ENCODE results near the gene SHISA9. TPM values are rescaled to one million over a fixed set of nuclear protein-coding genes. Genes with fewer than 3 reads are reported as not detected.

SHISA9 gene
- total and polyA plus RNA-seq, 3 experiments from 2014 or later, result 0.04 to 0.35 TPM; not detected in 1

DNA sequence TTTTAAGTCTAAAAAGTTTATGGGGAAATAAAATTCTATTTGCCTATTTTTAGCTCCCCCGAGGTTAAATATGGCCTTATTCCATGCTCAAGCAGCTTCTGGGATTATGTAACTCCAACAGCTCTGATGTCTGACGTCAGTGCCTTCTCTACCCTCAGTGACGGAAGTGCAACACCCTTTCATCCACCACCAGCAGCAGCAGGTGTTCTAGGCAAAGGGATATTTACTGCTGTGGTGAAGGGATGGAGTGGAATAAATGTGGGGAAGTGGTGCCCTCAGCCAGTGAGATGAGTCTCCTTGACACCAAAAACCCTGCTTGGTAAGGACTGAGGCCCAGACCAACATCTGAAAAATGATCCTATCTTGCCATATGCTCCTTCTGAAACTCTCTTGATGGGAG, 247.4 kb downstream of the SHISA9 start:
- no peaks in the 10 kb centered on the region for H3K27me3 Mint-ChIP-seq
- Histone ChIP-seq H3K4me1 (ENCODE audit: insufficient read depth, low read length) (no peaks in the 10 kb centered on the region), H3K27me3 (ENCODE audit: insufficient read depth, low read length, poor library complexity, severe bottlenecking) (no peaks in the 10 kb centered on the region), H3K9me3 (ENCODE audit: low read length) (no peaks in the 10 kb centered on the region), H3K36me3 (ENCODE audit: insufficient read depth, low read length) (no peaks in the 10 kb centered on the region), H3K27ac (ENCODE audit: low read depth, low read length) (no peak overlapping the region), H3K4me3 (ENCODE audit: low read length) (no peak overlapping the region)
- H3K36me3 Mint-ChIP-seq, result no peaks in the 10 kb centered on the region
- DNase-seq, result no peak
- no peaks in the 10 kb centered on the region for H3K4me1 Mint-ChIP-seq
- peaks cover 0 to 11% (median 7%) of the 10 kb centered on the region in 5 donors for H3K9me3 Mint-ChIP-seq
- no peak overlapping the region for H3K27ac Mint-ChIP-seq
- CTCF ChIA-PET, result no interaction called here
- H3K4me3 Mint-ChIP-seq, result no peak overlapping the region
- POLR2A ChIA-PET, result no interaction called here

- no peak overlapping the region for H3K4me3 Mint-ChIP-seq
- H3K4me1 ChIP-seq (ENCODE audit: insufficient read depth, low read length), result no peaks in the 10 kb centered on the region
- peaks cover 0 to 11% (median 7%) of the 10 kb centered on the region in 5 donors for H3K9me3 Mint-ChIP-seq
- no peak overlapping the region for H3K27ac Mint-ChIP-seq
- no peaks in the 10 kb centered on the region for H3K4me1 Mint-ChIP-seq
- H3K9me3 ChIP-seq (ENCODE audit: low read length), result no peaks in the 10 kb centered on the region
- CTCF ChIA-PET, result interaction anchor here (0.7 kb wide), 1 partner anchor 9 kb away, joined by 3 read pairs; no protein-coding TSS in a partner anchor
- H3K27me3 Mint-ChIP-seq, result no peaks in the 10 kb centered on the region
- peaks cover 0 to 4% (median 0%) of the 10 kb centered on the region in 3 donors for H3K36me3 Mint-ChIP-seq
- no peak overlapping the region for H3K4me3 ChIP-seq (ENCODE audit: low read length)
- no peak overlapping the region for H3K27ac ChIP-seq (ENCODE audit: low read depth, low read length)
- POLR2A ChIA-PET, result no interaction called here
- no peaks in the 10 kb centered on the region for H3K36me3 ChIP-seq (ENCODE audit: insufficient read depth, low read length)
- no peak for DNase-seq
- no peaks in the 10 kb centered on the region for H3K27me3 ChIP-seq (ENCODE audit: insufficient read depth, low read length, poor library complexity, severe bottlenecking)
Observed at GRCh38 chr16:13150181-13150885, 248.9 kb downstream of the SHISA9 start.

- Mint-ChIP-seq H3K4me3 (no peak overlapping the region), H3K27ac (no peak overlapping the region), H3K27me3 (no peaks in the 10 kb centered on the region), H3K9me3 (peaks cover 5 to 9% (median 7%) of the 10 kb centered on the region in 5 donors), H3K36me3 (peaks cover 0 to 4% (median 0%) of the 10 kb centered on the region in 3 donors), H3K4me1 (no peaks in the 10 kb centered on the region)
- no peaks in the 10 kb centered on the region for H3K9me3 ChIP-seq (ENCODE audit: low read length)
- no peak overlapping the region for H3K27ac ChIP-seq (ENCODE audit: low read depth, low read length)
- H3K4me3 ChIP-seq (ENCODE audit: low read length), result no peak overlapping the region
- H3K4me1 ChIP-seq (ENCODE audit: insufficient read depth, low read length), result no peaks in the 10 kb centered on the region
- no peak for DNase-seq
- ChIA-PET CTCF (no interaction called here), POLR2A (no interaction called here)
- no peaks in the 10 kb centered on the region for H3K27me3 ChIP-seq (ENCODE audit: insufficient read depth, low read length, poor library complexity, severe bottlenecking)
- H3K36me3 ChIP-seq (ENCODE audit: insufficient read depth, low read length), result no peaks in the 10 kb centered on the region
Observed at GRCh38 chr16:13153696-13154095, 252.3 kb downstream of the SHISA9 start.

GRCh38 chr16:13154799-13155198, 253.4 kb downstream of the SHISA9 start:
- Histone ChIP-seq H3K36me3 (ENCODE audit: insufficient read depth, low read length) (no peaks in the 10 kb centered on the region), H3K4me1 (ENCODE audit: insufficient read depth, low read length) (no peaks in the 10 kb centered on the region), H3K9me3 (ENCODE audit: low read length) (no peaks in the 10 kb centered on the region), H3K27me3 (ENCODE audit: insufficient read depth, low read length, poor library complexity, severe bottlenecking) (no peaks in the 10 kb centered on the region), H3K4me3 (ENCODE audit: low read length) (no peak overlapping the region), H3K27ac (ENCODE audit: low read depth, low read length) (no peak overlapping the region)
- Mint-ChIP-seq H3K27me3 (no peaks in the 10 kb centered on the region), H3K4me3 (no peak overlapping the region), H3K9me3 (peaks cover 0 to 8% (median 7%) of the 10 kb centered on the region in 5 donors), H3K27ac (peak overlapping the region in 1 of 8 donors; percentile 51), H3K36me3 (peaks cover 0 to 4% (median 0%) of the 10 kb centered on the region in 3 donors), H3K4me1 (no peaks in the 10 kb centered on the region)
- ChIA-PET POLR2A (no interaction called here), CTCF (no interaction called here)
- DNase-seq, result no peak

GRCh38 chr16:13155377-13155776, 254.0 kb downstream of the SHISA9 start:
- Mint-ChIP-seq H3K4me1 (no peaks in the 10 kb centered on the region), H3K4me3 (no peak overlapping the region), H3K36me3 (peaks cover 0 to 4% (median 0%) of the 10 kb centered on the region in 3 donors), H3K27ac (no peak overlapping the region), H3K9me3 (peaks cover 0 to 8% (median 7%) of the 10 kb centered on the region in 5 donors), H3K27me3 (no peaks in the 10 kb centered on the region)
- no peak for DNase-seq
- H3K4me1 ChIP-seq (ENCODE audit: insufficient read depth, low read length), result no peaks in the 10 kb centered on the region
- ChIA-PET POLR2A (no interaction called here), CTCF (no interaction called here)
- H3K4me3 ChIP-seq (ENCODE audit: low read length), result no peak overlapping the region
- H3K9me3 ChIP-seq (ENCODE audit: low read length), result no peaks in the 10 kb centered on the region
- H3K27me3 ChIP-seq (ENCODE audit: insufficient read depth, low read length, poor library complexity, severe bottlenecking), result no peaks in the 10 kb centered on the region
- no peak overlapping the region for H3K27ac ChIP-seq (ENCODE audit: low read depth, low read length)
- no peaks in the 10 kb centered on the region for H3K36me3 ChIP-seq (ENCODE audit: insufficient read depth, low read length)

- ChIA-PET POLR2A (no interaction called here), CTCF (no interaction called here)
- no peak overlapping the region for H3K27ac Mint-ChIP-seq
- no peaks in the 10 kb centered on the region for H3K9me3 ChIP-seq (ENCODE audit: low read length)
- no peak overlapping the region for H3K4me3 ChIP-seq (ENCODE audit: low read length)
- H3K4me3 Mint-ChIP-seq, result no peak overlapping the region
- DNase-seq, result no peak
- H3K27me3 Mint-ChIP-seq, result no peaks in the 10 kb centered on the region
- H3K27ac ChIP-seq (ENCODE audit: low read depth, low read length), result no peak overlapping the region
- H3K4me1 Mint-ChIP-seq, result no peaks in the 10 kb centered on the region
- no peaks in the 10 kb centered on the region for H3K27me3 ChIP-seq (ENCODE audit: insufficient read depth, low read length, poor library complexity, severe bottlenecking)
- H3K9me3 Mint-ChIP-seq, result peaks cover 0 to 8% (median 7%) of the 10 kb centered on the region in 5 donors
- no peaks in the 10 kb centered on the region for H3K4me1 ChIP-seq (ENCODE audit: insufficient read depth, low read length)
- H3K36me3 ChIP-seq (ENCODE audit: insufficient read depth, low read length), result no peaks in the 10 kb centered on the region
- peaks cover 0 to 4% (median 0%) of the 10 kb centered on the region in 3 donors for H3K36me3 Mint-ChIP-seq
Observed at GRCh38 chr16:13155780-13156179, 254.4 kb downstream of the SHISA9 start.

DNA sequence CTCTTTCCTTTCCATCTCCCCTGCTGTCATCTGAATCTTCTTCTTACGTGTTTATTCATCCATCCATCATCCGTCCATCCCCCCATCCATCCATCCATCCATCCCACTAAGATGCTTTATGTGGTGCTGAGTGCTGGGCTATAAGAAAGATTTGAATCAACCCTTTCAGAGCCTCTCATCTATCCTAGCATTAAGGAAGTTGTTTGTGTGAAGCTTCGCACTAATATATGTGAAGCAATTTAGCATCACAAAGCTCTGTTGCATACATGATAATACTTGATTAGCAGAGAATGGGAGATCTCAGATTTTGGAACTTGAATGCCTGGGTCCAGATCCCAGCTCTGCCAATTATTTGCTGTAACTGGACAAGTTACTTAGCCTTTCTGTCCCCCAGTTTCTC, 255.7 kb downstream of the SHISA9 start:
- H3K9me3 Mint-ChIP-seq, result peaks cover 0 to 11% (median 7%) of the 10 kb centered on the region in 5 donors
- no peaks in the 10 kb centered on the region for H3K9me3 ChIP-seq (ENCODE audit: low read length)
- H3K27me3 ChIP-seq (ENCODE audit: insufficient read depth, low read length, poor library complexity, severe bottlenecking), result no peaks in the 10 kb centered on the region
- DNase-seq, result no peak
- H3K4me1 Mint-ChIP-seq, result no peaks in the 10 kb centered on the region
- H3K27ac Mint-ChIP-seq, result no peak overlapping the region
- H3K27ac ChIP-seq (ENCODE audit: low read depth, low read length), result no peak overlapping the region
- peaks cover 0 to 4% (median 0%) of the 10 kb centered on the region in 3 donors for H3K36me3 Mint-ChIP-seq
- POLR2A ChIA-PET, result no interaction called here
- H3K4me3 Mint-ChIP-seq, result no peak overlapping the region
- no peaks in the 10 kb centered on the region for H3K27me3 Mint-ChIP-seq
- CTCF ChIA-PET, result no interaction called here
- no peaks in the 10 kb centered on the region for H3K4me1 ChIP-seq (ENCODE audit: insufficient read depth, low read length)
- no peak overlapping the region for H3K4me3 ChIP-seq (ENCODE audit: low read length)
- H3K36me3 ChIP-seq (ENCODE audit: insufficient read depth, low read length), result no peaks in the 10 kb centered on the region

- no peaks in the 10 kb centered on the region for H3K4me1 ChIP-seq (ENCODE audit: insufficient read depth, low read length)
- CTCF ChIA-PET, result no interaction called here
- H3K27ac Mint-ChIP-seq, result no peak overlapping the region
Observed at GRCh38 chr16:13158427-13158826, 257.0 kb downstream of the SHISA9 start.

More at GRCh38 chr16:13158427-13158826, 257.0 kb downstream of the SHISA9 start:
- no peak for DNase-seq
- POLR2A ChIA-PET, result no interaction called here
- peaks cover 0 to 4% (median 0%) of the 10 kb centered on the region in 3 donors for H3K36me3 Mint-ChIP-seq
- Histone ChIP-seq H3K27me3 (ENCODE audit: insufficient read depth, low read length, poor library complexity, severe bottlenecking) (no peaks in the 10 kb centered on the region), H3K4me3 (ENCODE audit: low read length) (no peak overlapping the region), H3K27ac (ENCODE audit: low read depth, low read length) (no peak overlapping the region), H3K36me3 (ENCODE audit: insufficient read depth, low read length) (no peaks in the 10 kb centered on the region), H3K9me3 (ENCODE audit: low read length) (no peaks in the 10 kb centered on the region)
- no peaks in the 10 kb centered on the region for H3K27me3 Mint-ChIP-seq
- H3K4me1 Mint-ChIP-seq, result no peaks in the 10 kb centered on the region
- peaks cover 0 to 7% (median 6%) of the 10 kb centered on the region in 5 donors for H3K9me3 Mint-ChIP-seq
- no peak overlapping the region for H3K4me3 Mint-ChIP-seq
